HT1080 (cell line): ENCODE data around the gene MTUS2. TPM values are rescaled to one million over a fixed set of nuclear protein-coding genes. Genes with fewer than 3 reads are reported as not detected.
"Not testable (repeated sequence)": the region's sequence is repeated elsewhere in the genome, so short reads cannot be mapped to it uniquely, and the experiment has no call there.

Experiments
- DNase-seq: peaks from one replicate; pipeline ENCODE4 v3.0.0-alpha.2; 2015; ENCODE audit warnings: low read depth
- total RNA-seq: library from RNA; depleted of rRNA; stranded (reverse); fragments of >200 nt; shearing (Covaris generic); gene quantifications from 2 replicates; pipeline ENCODE4 v1.2.3, GENCODE V29; 2014

The MTUS2 gene
- total RNA-seq, 1 experiment from 2014 or later: 0.19 TPM

DNA sequence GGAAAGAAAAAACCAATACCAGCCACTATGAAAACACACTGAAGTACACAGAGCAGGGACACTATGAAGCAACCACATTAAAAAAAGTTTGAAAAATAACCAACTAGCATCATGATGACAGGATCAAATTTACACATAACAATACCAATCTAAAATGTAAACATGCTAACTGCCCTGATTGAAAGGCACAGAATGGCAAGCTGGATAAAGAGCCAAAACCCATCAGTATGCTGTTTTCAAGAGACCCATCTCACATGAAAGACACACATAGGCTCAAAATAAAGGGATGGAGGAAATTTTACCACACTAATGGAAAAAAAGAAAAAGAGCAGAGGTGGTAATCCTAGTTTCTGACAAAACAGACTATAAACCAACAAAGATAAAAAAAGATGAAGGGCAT, 484.0 kb downstream of the MTUS2 start:
- no peak for DNase-seq

DNA sequence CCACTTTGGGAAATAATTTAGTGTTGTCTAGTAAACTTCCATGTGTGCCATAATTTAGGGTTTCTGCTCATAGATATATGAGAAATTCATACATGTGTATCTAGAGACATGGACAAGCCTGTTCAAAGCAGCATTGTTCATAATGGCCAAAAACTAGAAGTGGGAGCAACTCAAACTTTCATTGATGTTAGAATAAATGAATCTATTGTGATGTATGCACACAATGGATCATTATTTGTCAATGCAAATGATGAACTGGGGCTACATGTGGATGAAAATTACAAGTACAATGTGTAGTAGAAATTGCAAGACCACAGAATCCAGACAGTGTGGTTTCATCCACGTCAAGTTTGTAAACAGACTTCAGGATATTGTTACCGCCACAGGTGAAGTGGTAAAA, 490.7 kb downstream of the MTUS2 start:
- DNase-seq: no peak

- no peak for DNase-seq
Observed at GRCh38 chr13:29315847-29316246, 495.7 kb downstream of the MTUS2 start.

DNA sequence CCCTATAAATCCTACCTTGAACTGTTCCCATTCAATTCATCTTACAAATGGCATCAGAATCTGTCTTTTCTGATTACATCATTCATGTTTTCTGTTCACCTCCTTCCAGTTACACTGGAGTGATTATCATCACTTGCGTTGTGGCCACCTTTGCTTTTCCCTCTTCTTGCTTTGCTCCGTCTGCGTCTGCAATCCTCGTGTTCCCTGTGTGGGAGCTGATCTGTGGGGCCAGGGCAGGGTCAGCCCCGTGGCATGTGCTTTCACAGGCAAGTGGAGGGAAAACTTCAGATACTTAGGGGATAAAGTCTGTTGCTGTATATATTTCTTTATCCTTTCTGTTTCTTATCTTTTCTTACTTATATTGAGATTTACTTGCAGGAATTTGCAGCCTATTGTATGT, 497.7 kb downstream of the MTUS2 start:
- DNase-seq: no peak

- no peak for DNase-seq
Observed at GRCh38 chr13:29318741-29319140, 498.6 kb downstream of the MTUS2 start.

DNA sequence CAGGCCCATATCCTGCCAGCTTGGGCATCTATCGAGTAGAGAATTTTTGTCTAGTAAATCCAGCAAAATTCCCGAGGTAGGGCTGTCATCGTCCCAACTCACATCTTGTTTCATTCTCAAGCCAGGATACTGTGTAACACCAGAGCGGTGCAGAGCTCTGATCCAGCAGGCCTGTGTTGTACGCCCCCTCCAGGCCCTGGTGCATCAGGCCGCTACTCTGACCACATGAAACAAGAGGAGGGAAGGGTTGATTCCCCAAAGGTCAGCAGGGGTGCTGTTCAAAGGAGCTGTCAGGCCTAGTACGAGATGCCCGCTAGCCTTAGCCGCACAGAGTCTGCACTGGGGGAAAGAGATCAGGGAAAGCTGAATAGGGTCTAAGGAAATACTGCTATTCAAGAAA, 499.3 kb downstream of the MTUS2 start:
- DNase-seq: no peak

DNA sequence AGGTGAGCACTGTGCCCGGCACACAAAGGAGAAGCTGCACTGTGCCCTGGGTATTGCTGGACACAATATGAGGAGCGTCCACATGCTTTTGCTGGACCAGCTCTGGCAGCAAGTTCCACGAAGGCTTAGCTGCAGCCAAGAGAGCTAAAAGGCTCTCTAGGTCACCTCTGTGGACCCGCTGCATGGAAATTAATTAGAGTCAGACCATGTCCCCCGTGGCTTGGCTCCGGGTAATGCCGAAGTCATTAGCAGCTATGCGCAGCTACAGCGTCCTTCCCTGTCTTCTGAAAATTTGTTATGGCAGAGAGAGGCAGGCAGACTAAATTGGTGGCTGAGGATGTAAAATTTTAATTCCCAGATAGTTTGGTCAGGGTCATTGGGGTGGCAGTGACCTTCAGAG, 503.8 kb downstream of the MTUS2 start:
- no peak for DNase-seq

GRCh38 chr13:29324601-29325000, 504.5 kb downstream of the MTUS2 start:
- no peak for DNase-seq

- no peak for DNase-seq
Observed at GRCh38 chr13:29328501-29328900, 508.4 kb downstream of the MTUS2 start.

GRCh38 chr13:29336356-29336755, 516.2 kb downstream of the MTUS2 start:
- no peak for DNase-seq

GRCh38 chr13:29339386-29340272, 519.5 kb downstream of the MTUS2 start:
- DNase-seq: no peak

- not testable (repeated sequence) for DNase-seq
Observed at GRCh38 chr13:29345860-29346582, 525.9 kb downstream of the MTUS2 start.

- no peak for DNase-seq
Observed at GRCh38 chr13:29355029-29355428, 534.9 kb downstream of the MTUS2 start.

DNA sequence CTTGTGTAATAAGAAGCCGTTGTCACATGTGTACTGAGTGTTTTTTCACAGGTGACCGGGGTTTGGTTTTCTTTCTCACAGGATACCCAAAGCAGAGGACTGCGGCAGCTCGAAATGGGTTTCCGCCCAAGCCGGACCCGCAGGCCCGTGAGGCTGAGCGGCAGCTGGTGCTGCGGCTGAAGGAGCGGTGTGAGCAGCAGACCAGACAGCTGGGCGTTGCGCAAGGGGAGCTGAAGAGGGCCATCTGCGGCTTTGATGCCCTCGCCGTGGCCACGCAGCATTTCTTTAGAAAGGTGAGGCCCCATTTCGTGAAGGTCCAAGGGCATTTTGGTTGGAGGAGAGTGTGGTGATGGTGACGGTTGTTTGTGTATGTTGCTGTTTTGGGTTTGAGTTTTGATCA, 539.0 kb downstream of the MTUS2 start:
- no peak for DNase-seq

GRCh38 chr13:29361716-29362115, 541.6 kb downstream of the MTUS2 start:
- peak; percentile 12 for DNase-seq

DNA sequence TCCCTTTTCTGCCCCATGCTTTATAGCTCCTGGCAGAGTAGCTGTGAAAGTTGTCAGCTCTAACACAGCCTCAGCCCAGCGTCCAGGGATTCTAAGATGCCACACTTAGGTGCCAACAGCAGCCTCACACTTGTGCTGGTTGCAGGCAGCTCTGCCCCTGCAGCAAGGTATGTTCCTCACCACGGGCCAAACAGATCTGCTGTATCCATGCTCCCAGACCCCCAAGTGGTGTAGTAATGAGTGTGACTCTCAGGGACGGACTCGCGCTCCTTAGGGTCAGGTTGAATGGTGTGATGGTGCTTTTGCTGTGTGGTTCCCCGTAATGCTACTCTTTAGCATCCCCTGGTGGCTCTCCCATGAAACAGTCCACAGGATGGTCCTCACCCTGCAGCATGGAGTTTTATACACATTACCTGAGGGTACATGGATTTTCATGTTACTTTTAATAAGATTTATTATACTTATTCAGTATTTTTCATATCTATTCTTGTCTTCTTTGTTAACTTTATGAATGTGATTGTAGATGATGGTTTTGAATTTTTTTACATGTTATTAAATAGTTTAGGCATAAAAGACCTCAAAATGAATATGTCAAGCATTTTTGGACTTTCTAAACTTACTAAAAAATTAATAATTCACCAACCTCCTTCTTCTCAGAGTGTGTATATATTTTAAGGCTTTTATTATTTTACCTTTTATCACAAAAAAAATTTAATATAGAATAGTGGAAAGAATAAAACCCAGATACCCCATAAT, 542.9 kb downstream of the MTUS2 start:
- peak; percentile 42 for DNase-seq

DNA sequence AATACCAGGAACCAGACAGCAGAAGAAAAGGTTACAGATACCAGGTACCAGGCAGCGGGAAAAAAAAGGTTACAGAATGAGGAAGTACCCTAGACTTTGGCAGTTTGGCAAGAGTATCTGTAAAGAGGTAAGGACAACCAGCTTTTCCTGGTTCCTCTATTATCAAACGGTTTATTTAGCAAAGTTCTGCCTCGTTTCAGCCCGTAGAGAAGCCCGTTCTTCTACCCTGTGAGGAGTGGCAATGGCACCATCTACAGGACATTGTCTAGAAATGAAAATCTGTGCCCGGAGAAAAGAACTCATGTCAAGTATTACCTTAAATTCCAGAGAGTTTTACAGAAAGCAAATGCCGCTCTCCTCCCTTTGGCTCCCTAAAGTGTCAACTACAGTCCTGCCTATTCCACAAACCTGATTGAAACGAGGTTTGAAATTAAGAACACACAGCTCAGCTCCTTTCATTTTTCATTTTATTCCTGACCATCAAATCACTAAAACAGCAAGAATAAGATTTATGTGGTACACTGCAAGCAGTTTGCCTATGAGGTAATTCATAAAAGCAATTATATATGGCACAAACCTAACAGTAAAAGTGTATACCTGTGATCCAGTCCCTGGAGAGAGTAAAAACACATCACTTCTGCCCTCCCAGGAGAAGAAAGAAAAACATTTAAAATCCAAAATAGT, 549.1 kb downstream of the MTUS2 start:
- peak; percentile 14 for DNase-seq

DNA sequence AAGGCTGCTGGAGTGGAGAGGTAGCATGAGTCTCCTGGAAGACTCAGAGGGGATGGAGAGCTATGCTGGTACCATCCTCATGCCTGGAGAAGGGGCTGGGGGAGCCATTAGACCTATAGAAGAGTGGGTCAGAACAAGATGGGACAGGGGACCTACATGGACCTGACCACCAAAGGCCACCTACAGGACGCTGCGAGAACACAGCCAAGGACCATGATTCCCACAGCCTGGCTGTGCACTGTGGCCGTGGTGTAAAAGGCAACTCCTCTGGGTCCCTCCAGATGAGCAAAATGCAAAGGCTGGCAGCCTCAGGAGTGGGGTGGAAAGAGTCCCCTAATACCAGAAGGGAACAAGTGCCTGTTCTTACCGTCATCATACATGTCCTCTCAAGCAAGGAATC, 559.1 kb downstream of the MTUS2 start:
- no peak for DNase-seq

- no peak for DNase-seq
Observed at GRCh38 chr13:29379865-29380264, 559.7 kb downstream of the MTUS2 start.

- no peak for DNase-seq
Observed at GRCh38 chr13:29382021-29382420, 561.9 kb downstream of the MTUS2 start.

- no peak for DNase-seq
Observed at GRCh38 chr13:29383476-29383875, 563.3 kb downstream of the MTUS2 start.
